AG04450 (cell line): Measurements from ENCODE around the gene UMAD1. TPM values are rescaled to one million over a fixed set of nuclear protein-coding genes. Genes with fewer than 3 reads are reported as not detected.

Source experiments
- CTCF ChIA-PET: fragments of 300-600, 350-600 bp; formaldehyde crosslinking; extraction: SDS; loops from one replicate; lab custom pipeline; 2022; ENCODE audit warnings: antibody characterized with exemption, inconsistent platforms; lab: Charles Lee
- POLR2A ChIA-PET: fragments of 350-600 bp; formaldehyde crosslinking; extraction: SDS; loops from one replicate; lab custom pipeline; 2021; ENCODE audit warnings: antibody characterized with exemption, inconsistent platforms; lab: Yijun Ruan, JAX
- DNase-seq: peaks from one replicate; pipeline ENCODE4 v3.0.0-alpha.2; 2011; ENCODE audit warnings: low read depth, low spot score
- H3K27ac ChIP-seq: one replicate; pipeline ENCODE4 v1.5.1; 2012; ENCODE audit warnings: low read depth, low read length, control low read depth
- H3K27me3 ChIP-seq: one replicate; pipeline ENCODE4 v1.6.0; 2012; ENCODE audit warnings: low read length; ENCODE audit not compliant: control insufficient read depth, insufficient read depth
- H3K4me3 ChIP-seq: 2 replicates; pipeline ENCODE4 v1.5.1; 2011; ENCODE audit warnings: mild to moderate bottlenecking, low read depth, low read length, control low read depth
- H3K9me3 ChIP-seq: 2 replicates; pipeline ENCODE4 v1.5.1; 2012; ENCODE audit warnings: low read length; ENCODE audit not compliant: control insufficient read depth, insufficient read depth
- CTCF ChIP-seq: IDR thresholded peaks from 2 replicates; pipeline ENCODE4 v1.5.1; 2011; ENCODE audit warnings: low read depth, low read length, control low read depth, inconsistent platforms
- polyA plus RNA-seq: library from polyadenylated mRNA; depleted of rRNA; stranded (reverse); fragments of >200 nt; gene quantifications from 2 replicates; pipeline ENCODE4 v1.2.3, GENCODE V29; 2011

Gene UMAD1
- polyA plus RNA-seq, 1 experiment: 22.8 TPM

- ChIA-PET POLR2A (no interaction called here), CTCF (interaction anchor here (1.0 kb wide), 2 partner anchors 10 to 14 kb away, joined by 4 read pairs; no protein-coding TSS in a partner anchor)
- H3K27ac ChIP-seq: no peak overlapping the region
- H3K4me3 ChIP-seq: no peak overlapping the region
- TF ChIP-seq CTCF: no peak
- H3K27me3 ChIP-seq: no peaks in the 10 kb centered on the region
- no peak for DNase-seq
- no peaks in the 10 kb centered on the region for H3K9me3 ChIP-seq
Measured at GRCh38 chr7:7897949-7898515, 257.5 kb downstream of the UMAD1 start.

DNA sequence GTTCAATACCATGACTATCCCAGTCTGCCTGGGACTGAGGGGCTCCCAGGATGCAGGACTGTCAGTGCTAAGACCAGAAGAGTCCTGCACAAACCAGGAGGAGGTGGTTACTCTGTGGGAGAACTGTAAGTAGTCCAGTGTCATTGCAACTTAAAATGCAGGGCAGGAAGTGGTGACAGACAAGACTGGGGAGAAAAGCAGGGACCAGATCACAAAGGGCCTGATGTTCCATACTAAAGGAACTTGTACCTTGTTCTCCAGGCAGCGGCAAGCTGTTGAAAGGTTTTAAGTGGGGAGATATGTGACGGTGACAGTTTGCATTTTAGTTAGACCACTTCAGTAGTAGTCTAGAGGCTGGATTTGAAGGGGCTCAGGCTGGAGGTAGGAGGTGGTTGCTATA, 262.3 kb downstream of the UMAD1 start:
- Histone ChIP-seq H3K27ac (no peak overlapping the region), H3K9me3 (no peaks in the 10 kb centered on the region), H3K4me3 (no peak overlapping the region), H3K27me3 (no peaks in the 10 kb centered on the region)
- POLR2A ChIA-PET: no interaction called here
- CTCF ChIA-PET: no interaction called here
- no peak for DNase-seq
- no peak for TF ChIP-seq CTCF

- ChIA-PET CTCF (no interaction called here), POLR2A (no interaction called here)
- H3K27ac ChIP-seq: no peak overlapping the region
- no peak for DNase-seq
- TF ChIP-seq CTCF: no peak
- H3K27me3 ChIP-seq: no peaks in the 10 kb centered on the region
- no peak overlapping the region for H3K4me3 ChIP-seq
- no peaks in the 10 kb centered on the region for H3K9me3 ChIP-seq
Measured at GRCh38 chr7:7907306-7907705, 266.8 kb downstream of the UMAD1 start.

GRCh38 chr7:7908622-7909145, 268.1 kb downstream of the UMAD1 start:
- DNase-seq: no peak
- H3K27me3 ChIP-seq: no peaks in the 10 kb centered on the region
- H3K27ac ChIP-seq: no peak overlapping the region
- no peak for TF ChIP-seq CTCF
- ChIA-PET POLR2A (no interaction called here), CTCF (interaction anchor here (0.6 to 0.9 kb wide), 3 partner anchors 11 to 151 kb away, joined by 3 to 5 read pairs (median 4); no protein-coding TSS in a partner anchor)
- no peaks in the 10 kb centered on the region for H3K9me3 ChIP-seq
- H3K4me3 ChIP-seq: no peak overlapping the region

DNA sequence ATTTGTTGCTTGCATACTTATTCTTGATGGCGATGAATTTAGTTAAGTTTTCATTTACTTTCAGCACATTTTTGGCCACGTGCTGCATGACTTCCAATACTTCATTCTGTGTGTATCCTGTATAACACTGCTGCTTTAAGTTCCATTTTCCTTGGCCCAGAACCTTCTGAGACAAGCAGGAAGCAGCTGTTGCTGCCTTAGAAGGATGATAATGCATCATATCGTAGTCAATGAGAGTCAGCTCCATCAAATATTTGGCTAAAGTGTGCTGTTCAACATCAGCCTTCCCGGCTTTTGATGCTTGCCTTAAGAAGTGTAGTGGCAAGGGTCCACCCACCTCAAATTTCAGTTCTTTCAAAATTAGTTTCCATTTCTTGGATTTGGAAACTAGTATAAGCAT, 268.8 kb downstream of the UMAD1 start:
- no peak for TF ChIP-seq CTCF
- ChIA-PET CTCF (interaction anchor here (0.6 to 1.2 kb wide), 3 partner anchors 14 to 228 kb away, joined by 3 to 5 read pairs (median 3); no protein-coding TSS in a partner anchor), POLR2A (interaction anchor here (1.1 kb wide), 1 partner anchor 53 kb away, joined by 3 read pairs; no protein-coding TSS in a partner anchor)
- H3K4me3 ChIP-seq: no peak overlapping the region
- H3K27me3 ChIP-seq: no peaks in the 10 kb centered on the region
- no peak overlapping the region for H3K27ac ChIP-seq
- no peaks in the 10 kb centered on the region for H3K9me3 ChIP-seq
- no peak for DNase-seq
